GM23338 (cell line): Measurements from ENCODE around the gene PRDM7.

Source experiments
- CTCF ChIP-seq, 2 experiments: fragments of 200-600 bp in 1 of 2; sonication (generic) in 1 of 2; conservative IDR thresholded peaks; 2 replicates each; pipeline versions ENCODE4 v1.5.1 to v1.6.1; 2016 to 2017; ENCODE audit warnings: antibody characterized with exemption in 2 of 2, low read depth in 2 of 2, mild to moderate bottlenecking in 2 of 2, moderate library complexity in 1 of 2
- TF ChIP-seq, protein P1 (sequence below): IDR thresholded peaks from one replicate; pipeline ENCODE4 v1.6.1; 2018; ENCODE audit warnings: antibody characterized with exemption; ENCODE audit not compliant: unreplicated experiment

GRCh38 chr16:90081606-90081970, 4.5 kb upstream of the PRDM7 start:
- no peak for TF ChIP-seq CTCF (conservative IDR thresholded peaks at IDR 0.05; ENCODE audit: low read depth in 2 of 2)
- TF ChIP-seq, protein P1, sequence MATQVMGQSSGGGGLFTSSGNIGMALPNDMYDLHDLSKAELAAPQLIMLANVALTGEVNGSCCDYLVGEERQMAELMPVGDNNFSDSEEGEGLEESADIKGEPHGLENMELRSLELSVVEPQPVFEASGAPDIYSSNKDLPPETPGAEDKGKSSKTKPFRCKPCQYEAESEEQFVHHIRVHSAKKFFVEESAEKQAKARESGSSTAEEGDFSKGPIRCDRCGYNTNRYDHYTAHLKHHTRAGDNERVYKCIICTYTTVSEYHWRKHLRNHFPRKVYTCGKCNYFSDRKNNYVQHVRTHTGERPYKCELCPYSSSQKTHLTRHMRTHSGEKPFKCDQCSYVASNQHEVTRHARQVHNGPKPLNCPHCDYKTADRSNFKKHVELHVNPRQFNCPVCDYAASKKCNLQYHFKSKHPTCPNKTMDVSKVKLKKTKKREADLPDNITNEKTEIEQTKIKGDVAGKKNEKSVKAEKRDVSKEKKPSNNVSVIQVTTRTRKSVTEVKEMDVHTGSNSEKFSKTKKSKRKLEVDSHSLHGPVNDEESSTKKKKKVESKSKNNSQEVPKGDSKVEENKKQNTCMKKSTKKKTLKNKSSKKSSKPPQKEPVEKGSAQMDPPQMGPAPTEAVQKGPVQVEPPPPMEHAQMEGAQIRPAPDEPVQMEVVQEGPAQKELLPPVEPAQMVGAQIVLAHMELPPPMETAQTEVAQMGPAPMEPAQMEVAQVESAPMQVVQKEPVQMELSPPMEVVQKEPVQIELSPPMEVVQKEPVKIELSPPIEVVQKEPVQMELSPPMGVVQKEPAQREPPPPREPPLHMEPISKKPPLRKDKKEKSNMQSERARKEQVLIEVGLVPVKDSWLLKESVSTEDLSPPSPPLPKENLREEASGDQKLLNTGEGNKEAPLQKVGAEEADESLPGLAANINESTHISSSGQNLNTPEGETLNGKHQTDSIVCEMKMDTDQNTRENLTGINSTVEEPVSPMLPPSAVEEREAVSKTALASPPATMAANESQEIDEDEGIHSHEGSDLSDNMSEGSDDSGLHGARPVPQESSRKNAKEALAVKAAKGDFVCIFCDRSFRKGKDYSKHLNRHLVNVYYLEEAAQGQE = no peak
